ENCODE results near the gene PLD4.

PLD4 gene

DNA sequence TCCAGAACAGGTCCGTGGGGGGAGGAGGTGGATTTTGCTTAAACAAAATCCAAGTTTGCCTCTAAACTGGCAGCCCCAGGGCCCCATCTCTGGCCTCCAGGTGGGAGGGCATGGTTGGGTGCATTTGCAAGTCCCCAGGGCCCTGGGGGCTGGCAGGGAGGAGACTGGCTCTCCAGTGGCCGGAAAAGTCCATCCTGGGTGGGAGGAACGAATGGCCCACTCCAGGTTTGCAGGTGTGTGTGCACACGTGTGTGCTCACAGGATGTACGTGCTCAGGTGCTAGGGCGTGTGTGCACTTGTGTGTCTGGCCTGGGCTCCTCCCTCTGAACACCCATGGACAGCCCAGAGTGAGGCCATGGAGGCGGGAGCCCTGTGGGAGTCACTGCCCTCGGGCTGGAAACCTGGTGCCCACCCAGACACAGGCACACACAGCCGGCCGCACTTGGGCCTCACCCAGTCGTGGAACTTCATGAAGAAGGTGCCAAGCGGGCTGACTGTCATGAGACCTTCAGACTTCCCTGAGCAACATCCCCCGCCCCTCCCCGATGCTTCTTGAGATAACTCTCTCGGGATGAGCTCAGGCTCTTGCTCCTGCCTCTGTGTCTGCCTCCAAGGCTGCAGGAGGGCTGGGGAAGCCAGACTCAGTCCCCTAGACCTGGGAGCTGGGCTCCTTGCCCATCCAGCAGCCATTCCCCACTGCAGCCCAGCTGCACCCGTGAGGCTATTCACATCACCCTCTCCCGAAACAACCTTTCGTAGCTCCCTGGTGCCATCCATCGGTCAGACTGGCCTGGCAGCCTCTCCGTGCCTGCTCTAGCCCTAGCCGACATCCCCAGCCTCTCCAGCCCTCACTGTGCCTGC, 44.1 kb downstream of the PLD4 start:
- TF ChIP-seq, protein P1, sequence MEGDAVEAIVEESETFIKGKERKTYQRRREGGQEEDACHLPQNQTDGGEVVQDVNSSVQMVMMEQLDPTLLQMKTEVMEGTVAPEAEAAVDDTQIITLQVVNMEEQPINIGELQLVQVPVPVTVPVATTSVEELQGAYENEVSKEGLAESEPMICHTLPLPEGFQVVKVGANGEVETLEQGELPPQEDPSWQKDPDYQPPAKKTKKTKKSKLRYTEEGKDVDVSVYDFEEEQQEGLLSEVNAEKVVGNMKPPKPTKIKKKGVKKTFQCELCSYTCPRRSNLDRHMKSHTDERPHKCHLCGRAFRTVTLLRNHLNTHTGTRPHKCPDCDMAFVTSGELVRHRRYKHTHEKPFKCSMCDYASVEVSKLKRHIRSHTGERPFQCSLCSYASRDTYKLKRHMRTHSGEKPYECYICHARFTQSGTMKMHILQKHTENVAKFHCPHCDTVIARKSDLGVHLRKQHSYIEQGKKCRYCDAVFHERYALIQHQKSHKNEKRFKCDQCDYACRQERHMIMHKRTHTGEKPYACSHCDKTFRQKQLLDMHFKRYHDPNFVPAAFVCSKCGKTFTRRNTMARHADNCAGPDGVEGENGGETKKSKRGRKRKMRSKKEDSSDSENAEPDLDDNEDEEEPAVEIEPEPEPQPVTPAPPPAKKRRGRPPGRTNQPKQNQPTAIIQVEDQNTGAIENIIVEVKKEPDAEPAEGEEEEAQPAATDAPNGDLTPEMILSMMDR (IDR thresholded peaks at IDR 0.05; ENCODE audit: low read depth, low read length), result no peak
- peak overlapping the region; percentile 12 for H3K4me3 ChIP-seq (ENCODE audit: low read depth, low read length)

DNA sequence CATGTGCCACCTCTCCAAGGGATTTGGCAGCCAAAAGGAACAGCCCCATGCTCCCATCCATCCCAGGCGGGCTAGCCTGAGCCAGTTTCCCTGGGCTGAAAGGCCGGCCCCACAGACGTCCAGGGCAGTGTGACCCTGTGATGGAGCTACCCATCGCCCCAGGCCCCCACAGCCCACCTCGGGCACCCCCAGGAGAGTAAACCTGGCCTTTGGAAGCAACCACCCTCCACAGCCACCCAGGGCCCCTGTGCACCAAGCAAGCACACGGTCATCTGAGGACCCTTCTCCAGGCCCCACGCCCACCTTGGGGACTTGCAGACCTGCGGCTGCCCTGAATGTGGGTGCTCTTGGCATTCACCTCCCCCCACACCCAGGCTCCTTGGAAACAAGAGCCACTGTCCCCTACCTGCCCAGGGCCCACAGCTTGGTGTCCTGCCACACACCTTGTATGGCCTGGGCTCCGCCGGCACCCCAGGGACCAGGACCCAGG, 45.1 kb downstream of the PLD4 start:
- TF ChIP-seq, protein P1 (IDR thresholded peaks at IDR 0.05; ENCODE audit: low read depth, low read length), result no peak
- peak overlapping the region; percentile 52 for H3K4me3 ChIP-seq (ENCODE audit: low read depth, low read length)

DNA sequence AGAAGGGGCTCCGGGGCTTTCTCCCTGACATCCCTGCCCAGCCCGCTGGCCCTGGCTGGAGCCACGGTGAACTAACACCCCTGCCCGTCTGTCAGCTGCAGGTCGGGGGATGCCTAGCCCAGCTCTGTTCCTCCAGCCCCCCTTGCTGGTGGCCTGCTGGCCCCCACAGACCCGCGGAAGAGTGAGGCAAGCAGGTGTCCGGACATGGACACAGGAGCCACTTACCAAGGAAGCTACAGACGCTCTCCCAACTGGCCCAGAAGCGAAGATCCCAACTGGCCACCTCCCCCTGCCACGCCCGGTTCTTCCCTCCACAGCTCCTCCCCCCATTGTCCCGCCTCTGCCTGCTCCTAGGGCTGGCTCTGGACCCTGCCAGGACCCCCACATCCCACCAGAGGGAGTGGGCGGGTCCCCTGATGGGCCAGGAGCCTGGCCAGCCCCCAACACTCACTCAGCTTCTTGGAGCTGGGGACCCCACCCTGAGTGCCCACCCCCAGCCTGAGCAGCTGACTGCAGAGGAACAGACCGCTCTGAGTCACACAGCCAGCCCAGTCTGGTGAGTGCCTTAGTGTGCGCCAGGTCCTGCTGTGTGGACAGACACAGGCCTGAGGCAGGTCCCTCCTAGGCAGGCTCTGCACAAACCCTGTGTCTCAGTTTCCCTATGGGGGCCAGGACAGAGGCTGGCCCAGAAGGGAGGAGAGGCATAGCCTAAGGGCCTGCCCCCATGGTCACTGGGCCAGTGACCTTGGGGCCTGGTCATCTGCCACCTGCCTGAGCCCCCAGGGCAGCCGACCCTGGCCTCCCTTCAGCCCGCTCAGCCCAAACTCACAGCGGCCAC, 45.8 kb downstream of the PLD4 start:
- H3K4me3 ChIP-seq (ENCODE audit: low read depth, low read length), result peak overlapping the region; percentile 52
- TF ChIP-seq, protein P1 (IDR thresholded peaks at IDR 0.05; ENCODE audit: low read depth, low read length), result no peak

DNA sequence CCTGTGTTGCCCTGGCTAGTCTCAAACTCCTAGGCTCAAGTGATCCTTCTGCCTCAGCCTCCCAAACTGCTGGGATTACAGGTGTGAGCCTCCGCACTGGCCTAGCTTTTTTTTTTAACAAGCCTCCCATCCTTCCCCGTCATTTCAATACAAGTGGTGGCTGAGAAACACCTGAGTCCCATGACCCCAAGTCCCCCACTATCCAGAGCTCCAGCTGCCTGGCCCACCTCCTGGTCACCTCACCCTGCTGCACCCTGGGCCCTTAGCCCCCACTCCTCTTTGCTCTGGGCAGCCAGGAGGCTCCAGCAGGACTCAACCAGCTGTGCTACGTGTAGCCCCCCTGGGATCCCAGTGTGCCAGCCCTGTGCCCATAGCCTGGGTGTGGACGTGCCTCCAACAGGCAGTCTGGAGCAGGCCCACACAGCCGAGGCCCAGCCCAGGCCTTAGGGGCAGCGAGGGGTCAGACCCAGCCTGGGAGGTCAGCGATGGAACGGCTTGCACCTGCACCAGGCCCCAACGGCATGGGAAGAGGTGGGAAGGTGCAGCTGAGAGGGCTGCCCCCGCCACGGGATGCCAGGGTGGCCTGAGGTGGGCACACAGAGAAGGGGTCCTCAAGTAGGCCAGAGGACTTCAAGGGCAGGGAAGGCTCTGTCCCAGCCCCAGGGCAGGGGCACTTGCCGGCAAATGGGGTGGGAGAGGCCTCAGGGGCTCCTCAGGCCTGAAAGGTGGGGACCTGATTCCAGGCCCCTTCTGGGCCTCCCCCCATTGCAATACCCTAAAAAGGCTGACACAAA, 47.0 kb downstream of the PLD4 start:
- TF ChIP-seq, protein P1 (IDR thresholded peaks at IDR 0.05; ENCODE audit: low read depth, low read length), result no peak

DNA sequence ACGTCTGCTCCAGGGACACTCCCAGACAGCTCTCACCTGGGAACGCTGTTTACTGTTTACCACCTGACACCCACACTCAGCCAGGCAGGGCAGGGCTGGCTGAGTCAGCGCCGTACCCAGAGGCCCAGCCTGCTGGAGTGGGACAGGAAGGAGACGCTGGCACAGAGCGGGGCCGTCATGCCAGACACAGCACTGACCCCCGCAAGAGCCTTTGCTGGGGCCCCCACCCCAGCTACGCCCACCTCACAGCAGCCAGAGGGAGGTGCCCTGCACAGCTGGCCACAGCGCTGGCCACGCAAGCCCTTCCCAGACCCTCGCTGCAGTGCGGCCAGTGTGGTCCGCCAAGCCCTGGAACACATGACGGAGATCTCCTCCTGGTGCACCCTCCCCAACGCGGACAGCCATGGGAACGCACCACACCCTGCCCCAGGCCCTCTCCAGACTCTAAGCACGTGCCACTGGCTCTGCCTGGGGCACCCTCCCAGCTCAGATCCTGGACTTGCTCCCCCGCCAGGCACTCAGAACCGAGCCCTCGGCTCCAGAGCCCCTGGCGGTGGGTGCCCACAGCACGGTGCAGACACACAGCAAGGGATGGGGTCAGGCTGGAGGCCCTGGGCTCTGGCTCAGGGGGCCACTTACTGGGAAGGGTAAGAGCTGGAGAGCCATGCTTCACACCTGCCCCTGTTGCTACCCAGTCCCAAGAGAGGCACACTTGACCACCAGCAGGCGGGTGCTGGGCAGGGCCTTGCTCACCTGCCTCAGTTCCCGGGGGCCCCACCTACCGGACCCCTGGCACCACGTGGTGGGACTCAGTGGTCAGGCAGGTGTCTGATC, 47.8 kb downstream of the PLD4 start:
- TF ChIP-seq, protein P1 (IDR thresholded peaks at IDR 0.05; ENCODE audit: low read depth, low read length), result no peak
- H3K4me3 ChIP-seq (ENCODE audit: low read depth, low read length), result no peak overlapping the region

More for the DNA sequence above, 47.0 kb downstream of the PLD4 start:
- H3K4me3 ChIP-seq (ENCODE audit: low read depth, low read length), result no peak overlapping the region

DNA sequence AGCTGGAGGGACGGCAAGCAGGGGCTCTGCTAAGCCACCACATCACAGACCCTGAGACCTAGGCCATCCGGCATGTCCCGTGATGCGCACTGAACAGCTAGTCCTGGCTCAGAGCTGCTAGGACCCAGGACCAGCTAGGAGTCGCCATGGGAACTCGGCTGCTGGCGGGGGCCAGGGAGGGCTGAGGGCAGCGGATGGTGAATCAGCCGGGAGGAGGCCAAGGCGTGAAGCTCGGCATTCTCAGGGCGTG, 48.4 kb downstream of the PLD4 start:
- TF ChIP-seq, protein P1 (IDR thresholded peaks at IDR 0.05; ENCODE audit: low read depth, low read length), result no peak
- H3K4me3 ChIP-seq (ENCODE audit: low read depth, low read length), result no peak overlapping the region
